Stimulated activated CD8-positive, alpha-beta memory T cell treated with anti-CD3 and anti-CD28 coated beads, Interleukin-4, amount 100 ng/mL, for 24 hours (primary cell): ENCODE measurements around the gene SRPRA.

Experiments
- DNase-seq: peaks from one replicate; pipeline ENCODE4 v3.0.0-alpha.2; 2020; ENCODE audit warnings: low read depth

SRPRA gene

GRCh38 chr11:126229858-126230540, 38.7 kb downstream of the SRPRA start:
- no peak for DNase-seq

GRCh38 chr11:126226334-126227084, 42.2 kb downstream of the SRPRA start:
- DNase-seq = no peak

GRCh38 chr11:126225295-126225665, 43.4 kb downstream of the SRPRA start:
- DNase-seq = no peak

DNA sequence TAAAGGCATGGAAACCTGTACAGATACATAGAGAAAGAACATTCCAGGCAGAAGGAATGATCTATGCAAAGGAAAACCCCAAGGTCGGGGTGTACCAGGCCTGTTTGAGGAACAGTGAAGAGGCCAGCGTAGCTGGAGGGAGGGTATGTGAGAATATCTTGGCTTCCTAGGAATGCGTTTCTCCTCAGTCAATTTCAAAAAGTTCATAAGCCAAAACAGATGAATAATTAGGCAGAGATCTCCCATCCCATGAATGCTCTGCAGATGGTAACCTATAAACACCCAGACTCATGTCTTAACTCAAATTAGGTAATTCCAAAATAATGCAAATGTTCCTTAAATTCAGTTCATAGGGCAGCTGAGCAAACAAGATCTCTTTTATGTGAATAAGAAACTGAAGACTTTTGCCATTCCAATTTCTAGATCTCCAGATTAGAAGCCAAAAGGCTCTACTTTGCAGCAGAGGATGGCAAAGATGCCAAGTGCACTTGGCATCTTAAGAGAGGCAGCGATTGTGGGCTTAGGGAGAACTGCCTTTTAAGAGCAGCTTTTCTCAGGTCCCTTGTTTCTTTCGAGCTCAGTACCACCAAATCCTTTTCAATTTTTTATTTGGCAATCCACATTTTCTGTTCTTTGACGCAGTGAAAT, 43.9 kb downstream of the SRPRA start:
- DNase-seq = no peak

DNA sequence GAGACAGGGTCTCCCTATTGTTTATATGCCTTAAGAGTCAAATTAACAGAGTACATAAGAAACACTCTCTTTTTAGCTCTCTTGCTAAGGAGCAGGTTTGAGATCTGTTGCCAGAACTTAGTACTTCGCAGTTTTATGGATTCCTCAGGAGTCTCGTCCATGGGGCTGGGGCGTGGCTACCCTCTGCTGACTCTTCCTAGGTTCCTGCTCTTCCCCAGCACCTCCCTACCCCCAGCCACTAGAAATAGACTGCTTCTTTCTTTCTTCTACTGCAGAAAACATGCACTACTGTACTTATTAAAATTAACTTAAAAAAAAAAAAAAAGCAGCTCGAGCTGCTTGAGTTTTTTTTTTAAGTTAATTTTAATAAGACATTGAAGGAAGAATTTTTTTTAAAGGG, 49.1 kb downstream of the SRPRA start:
- DNase-seq = no peak

- no peak for DNase-seq
These were observed 51.2 kb downstream of the SRPRA start for GRCh38 chr11:126217491-126217890.

DNA sequence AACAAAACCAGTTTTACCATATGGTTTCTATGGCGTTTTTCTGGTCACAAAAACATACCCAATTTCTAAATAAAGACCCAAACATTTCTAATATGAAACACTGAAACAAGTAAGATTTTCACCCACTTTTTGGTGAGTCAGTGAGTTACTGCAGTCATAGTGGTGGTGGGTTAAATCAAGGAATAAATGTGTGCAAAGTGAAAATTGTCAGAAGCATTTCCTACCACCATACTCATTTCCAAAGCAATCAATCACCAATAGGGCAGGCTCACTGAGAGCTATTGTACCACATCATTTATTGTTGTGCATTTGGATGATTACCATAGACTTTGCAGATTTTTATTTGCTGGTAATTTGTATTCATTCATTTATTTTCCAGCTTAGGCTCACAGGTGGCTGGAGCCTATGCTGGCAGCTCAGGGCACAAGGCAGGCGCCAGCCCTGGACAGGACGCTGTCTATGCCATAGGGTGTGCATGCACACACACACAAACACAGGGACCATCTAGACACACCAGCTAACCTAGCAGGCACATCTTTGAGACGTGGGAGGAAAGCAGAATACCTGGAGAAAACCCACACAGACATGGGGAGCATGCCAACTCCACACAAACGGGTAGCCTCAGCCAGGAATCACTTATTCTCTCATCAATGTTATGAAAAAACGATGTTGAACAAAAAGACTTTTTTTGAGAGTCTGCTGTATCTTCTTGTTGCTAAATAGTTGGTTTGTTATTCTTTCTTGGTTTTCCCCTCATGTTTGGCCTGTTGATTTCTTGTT, 52.0 kb downstream of the SRPRA start:
- no peak for DNase-seq

GRCh38 chr11:126214841-126215240, 53.9 kb downstream of the SRPRA start:
- no peak for DNase-seq

- DNase-seq = no peak
These were observed 54.3 kb downstream of the SRPRA start for GRCh38 chr11:126214441-126214840.
